ENCODE results near the gene NDUFA8.

DNA sequence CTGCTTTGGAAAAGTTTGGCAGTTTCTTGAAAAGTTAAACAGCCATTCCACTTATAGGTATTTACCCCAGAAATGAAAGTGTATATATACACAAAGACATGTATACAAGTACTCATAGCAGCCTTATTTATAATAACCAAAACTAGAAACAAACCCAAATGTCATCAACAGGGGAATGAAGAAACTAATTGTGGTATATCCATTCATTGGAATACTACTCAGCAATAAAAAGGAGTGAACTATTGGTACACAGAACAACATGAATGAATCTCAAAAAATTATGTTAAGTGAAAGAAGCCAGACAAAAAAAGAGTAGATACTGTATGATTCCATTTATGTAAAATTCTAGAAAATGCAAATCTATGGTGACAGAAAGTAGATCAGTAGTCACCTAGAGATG is 2.8 kb upstream of the NDUFA8 start:
- TF ChIP-seq CTCF (conservative IDR thresholded peaks at IDR 0.05; ENCODE audit: low read depth, low read length) = no peak
- no peak for TF ChIP-seq EZH2 (IDR thresholded peaks at IDR 0.05; ENCODE audit: borderline replicate concordance, low read depth, low read length, poor library complexity, severe bottlenecking)
